PC-3 (cell line): ENCODE results near the gene HERPUD1. TPM values are rescaled to one million over a fixed set of nuclear protein-coding genes. Genes with fewer than 3 reads are reported as not detected.

Source experiments
- ATAC-seq: fragments of 200-7000 bp; cut with Tn5 transposase; 2 replicates; pipeline ENCODE4 v1.9.1; 2020; ENCODE audit warnings: mild to moderate bottlenecking, moderate library complexity
- BruUV-seq: library from RNA; stranded (reverse); fragments of 400-500 nt; replicated peaks from 2 replicates; lab custom pipeline; 2021; lab: Mats Ljungman, UMichigan
- CTCF ChIA-PET: fragments of 300-600 bp; sonication (Branson Sonifier 250); formaldehyde crosslinking; loops from one replicate; lab custom pipeline; 2022; ENCODE audit warnings: antibody characterized with exemption; lab: Charles Lee
- POLR2A ChIA-PET: fragments of 300-600 bp; sonication (Branson Sonifier 250); formaldehyde crosslinking; loops from one replicate; lab custom pipeline; 2022; ENCODE audit warnings: antibody characterized with exemption; ENCODE audit not compliant: unreplicated experiment; lab: Charles Lee
- DNase-seq: peaks from one replicate; pipeline ENCODE4 v3.0.0-alpha.2; 2015
- H2AFZ ChIP-seq: fragments of 300-600 bp; sonication (generic); 2 replicates; pipeline ENCODE4 v1.6.0; 2016; ENCODE audit warnings: antibody characterized with exemption, low read length
- H3F3A ChIP-seq: fragments of 300-600 bp; sonication (generic); one replicate; pipeline ENCODE4 v1.6.0; 2017; ENCODE audit warnings: antibody characterized with exemption, low read length, control low read depth, mild to moderate bottlenecking; ENCODE audit not compliant: unreplicated experiment
- H3K27ac ChIP-seq: fragments of 300-600 bp; sonication (generic); 2 replicates; pipeline ENCODE4 v1.5.1; 2016; ENCODE audit warnings: mild to moderate bottlenecking, low read length
- H3K27me3 ChIP-seq: fragments of 300-600 bp; sonication (generic); 2 replicates; pipeline ENCODE4 v1.6.1; 2016; ENCODE audit warnings: low read length, mixed read lengths
- H3K36me3 ChIP-seq: fragments of 300-600 bp; sonication (generic); 2 replicates; pipeline ENCODE4 v1.6.1; 2016; ENCODE audit warnings: low read depth, mixed run types, low read length, mixed read lengths
- H3K4me1 ChIP-seq: fragments of 300-600 bp; sonication (generic); 2 replicates; pipeline ENCODE4 v1.5.1; 2016; ENCODE audit warnings: low read length; ENCODE audit not compliant: insufficient read depth
- H3K4me2 ChIP-seq: fragments of 300-600 bp; sonication (generic); 2 replicates; pipeline ENCODE4 v1.6.0; 2016; ENCODE audit warnings: low read length
- H3K4me3 ChIP-seq: fragments of 300-600 bp; sonication (generic); 2 replicates; pipeline ENCODE4 v1.5.1; 2016; ENCODE audit warnings: mild to moderate bottlenecking, low read length, mixed read lengths
- H3K79me2 ChIP-seq: fragments of 300-600 bp; sonication (generic); 2 replicates; pipeline ENCODE4 v1.6.1; 2017; ENCODE audit warnings: low read length, mixed read lengths
- H3K9ac ChIP-seq: fragments of 300-600 bp; sonication (generic); 2 replicates; pipeline ENCODE4 v1.6.0; 2016; ENCODE audit warnings: mild to moderate bottlenecking, low read length
- H3K9me2 ChIP-seq: fragments of 300-600 bp; sonication (generic); replicated peaks from 2 replicates; pipeline ENCODE4 v1.6.1; 2016; ENCODE audit warnings: mixed run types, low read length, mixed read lengths
- H3K9me3 ChIP-seq: fragments of 300-600 bp; sonication (generic); 2 replicates; pipeline ENCODE4 v1.6.1; 2016; ENCODE audit warnings: low read length, mixed read lengths
- H4K20me1 ChIP-seq: fragments of 300-600 bp; sonication (generic); 2 replicates; pipeline ENCODE4 v1.6.1; 2016; ENCODE audit warnings: low read length, mixed read lengths
- EZH2 ChIP-seq: fragments of 300-600 bp; sonication (generic); IDR thresholded peaks from one replicate; pipeline ENCODE4 v1.6.1; 2017; ENCODE audit warnings: antibody characterized with exemption, mild to moderate bottlenecking, low read length; ENCODE audit not compliant: unreplicated experiment
- EZH2phosphoT487 ChIP-seq: fragments of 300-600 bp; sonication (generic); IDR thresholded peaks from 2 replicates; pipeline ENCODE4 v1.6.1; 2018; ENCODE audit warnings: mild to moderate bottlenecking, antibody characterized with exemption, low read length, borderline replicate concordance
- intact Hi-C: fragments of 100-400 bp; cut with micrococcal nuclease; formaldehyde crosslinking; loops from 2 replicates; pipeline ENCODE4 v1.9.0; 2023
- total RNA-seq: library from RNA; depleted of rRNA; stranded (reverse); fragments of >200 nt; gene quantifications from 2 replicates; pipeline ENCODE4 v1.2.3, GENCODE V29; 2014
- TF ChIP-seq, protein P1 (sequence below): fragments of 300-600 bp; sonication (generic); conservative IDR thresholded peaks from 2 replicates; pipeline ENCODE4 v1.5.1; 2017; ENCODE audit warnings: antibody characterized with exemption, low read depth, mild to moderate bottlenecking, low read length

The HERPUD1 gene
- total RNA-seq, 1 experiment from 2014 or later, result 54.9 TPM

DNA sequence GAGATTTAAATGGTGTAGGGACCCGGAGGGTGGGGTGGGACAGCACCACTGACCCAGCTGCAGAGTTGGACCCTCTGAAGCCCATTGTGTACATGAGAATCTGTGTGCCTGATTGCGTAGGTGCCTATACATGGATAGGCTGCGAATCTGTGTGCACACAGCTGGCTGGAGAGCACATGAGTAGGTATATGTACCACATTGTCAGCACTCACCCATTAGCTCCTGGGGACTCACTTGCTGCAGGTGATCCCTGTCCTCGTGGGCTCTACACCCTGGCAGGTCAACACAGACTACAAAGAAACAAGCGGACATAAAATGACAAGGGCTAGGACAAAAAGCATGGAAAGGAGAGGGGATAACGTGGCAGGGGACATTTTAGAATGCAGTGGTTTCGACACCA lies 18.5 kb downstream of the HERPUD1 start:
- H3K4me2 ChIP-seq, result no peak overlapping the region
- BruUV-seq, result no TSS peak
- H3K4me1 ChIP-seq, result peaks cover under 1% of the 10 kb centered on the region; the same call in 1 of the 2 replicates
- no peaks in the 10 kb centered on the region for H3K27me3 ChIP-seq
- intact Hi-C loops, result no loop called here
- H3K9me3 ChIP-seq, result no peaks in the 10 kb centered on the region
- ATAC-seq, result no peak
- H2AFZ ChIP-seq, result no peak overlapping the region
- H3K36me3 ChIP-seq, result no peaks in the 10 kb centered on the region
- H3K9me2 ChIP-seq, result no peaks in the 10 kb centered on the region
- H3K4me3 ChIP-seq, result no peak overlapping the region
- DNase-seq, result no peak
- ChIA-PET POLR2A (interaction anchor here (0.7 kb wide), 1 partner anchor 49 kb away, joined by 4 read pairs; no protein-coding TSS in a partner anchor), CTCF (no interaction called here)
- no peaks in the 10 kb centered on the region for H3K79me2 ChIP-seq
- no peaks in the 10 kb centered on the region for H4K20me1 ChIP-seq
- no peak overlapping the region for H3K9ac ChIP-seq
- H3K27ac ChIP-seq, result no peak overlapping the region
- TF ChIP-seq, protein P1, sequence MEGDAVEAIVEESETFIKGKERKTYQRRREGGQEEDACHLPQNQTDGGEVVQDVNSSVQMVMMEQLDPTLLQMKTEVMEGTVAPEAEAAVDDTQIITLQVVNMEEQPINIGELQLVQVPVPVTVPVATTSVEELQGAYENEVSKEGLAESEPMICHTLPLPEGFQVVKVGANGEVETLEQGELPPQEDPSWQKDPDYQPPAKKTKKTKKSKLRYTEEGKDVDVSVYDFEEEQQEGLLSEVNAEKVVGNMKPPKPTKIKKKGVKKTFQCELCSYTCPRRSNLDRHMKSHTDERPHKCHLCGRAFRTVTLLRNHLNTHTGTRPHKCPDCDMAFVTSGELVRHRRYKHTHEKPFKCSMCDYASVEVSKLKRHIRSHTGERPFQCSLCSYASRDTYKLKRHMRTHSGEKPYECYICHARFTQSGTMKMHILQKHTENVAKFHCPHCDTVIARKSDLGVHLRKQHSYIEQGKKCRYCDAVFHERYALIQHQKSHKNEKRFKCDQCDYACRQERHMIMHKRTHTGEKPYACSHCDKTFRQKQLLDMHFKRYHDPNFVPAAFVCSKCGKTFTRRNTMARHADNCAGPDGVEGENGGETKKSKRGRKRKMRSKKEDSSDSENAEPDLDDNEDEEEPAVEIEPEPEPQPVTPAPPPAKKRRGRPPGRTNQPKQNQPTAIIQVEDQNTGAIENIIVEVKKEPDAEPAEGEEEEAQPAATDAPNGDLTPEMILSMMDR, result no peak
- no peak for TF ChIP-seq EZH2phosphoT487
- TF ChIP-seq EZH2, result no peak
- H3F3A ChIP-seq, result no peaks in the 10 kb centered on the region

DNA sequence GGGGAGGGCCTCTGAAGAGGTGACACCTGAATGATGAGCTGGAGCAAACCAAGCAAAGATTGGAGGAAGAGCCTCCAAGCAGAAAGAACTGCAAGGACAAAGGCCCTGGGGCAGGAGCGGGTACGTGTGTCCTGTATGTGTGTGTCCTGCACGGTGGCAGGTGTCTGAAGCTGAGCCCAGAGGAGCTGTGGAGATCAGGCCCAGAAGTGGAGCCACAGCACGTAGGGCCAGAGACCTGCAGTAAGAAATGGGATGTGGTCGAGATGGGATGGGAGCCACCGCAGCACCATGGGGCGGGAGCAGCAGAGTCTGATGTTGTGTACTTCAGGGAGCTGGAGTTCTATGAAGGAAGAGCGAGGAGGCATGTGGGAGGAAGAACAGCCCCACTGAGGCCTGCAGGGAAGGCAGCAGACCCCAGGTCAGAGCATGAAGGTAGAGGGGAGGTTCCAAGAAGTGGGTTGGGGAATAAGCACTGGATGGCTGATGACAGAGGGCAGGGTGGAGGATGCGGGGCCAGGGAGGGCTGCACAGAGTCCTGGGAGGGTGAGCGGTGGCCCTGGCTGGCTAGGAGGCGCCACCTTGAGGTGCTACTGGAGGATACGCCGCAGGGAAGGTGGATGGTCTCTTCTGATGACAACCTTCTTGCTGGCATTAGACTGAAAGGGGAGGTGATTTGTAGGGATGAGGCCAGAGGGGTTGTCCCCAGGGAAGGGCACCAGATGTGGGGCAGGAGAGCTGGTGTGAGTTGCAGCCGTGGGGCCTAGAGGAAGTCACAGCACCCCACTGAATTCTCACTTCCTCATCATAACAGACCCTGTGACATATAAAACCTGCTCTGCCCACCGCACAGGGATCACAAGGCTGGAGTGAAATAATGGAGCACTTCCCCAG lies 19.2 kb downstream of the HERPUD1 start:
- Histone ChIP-seq H3K4me1 (no peaks in the 10 kb centered on the region), H3K27me3 (no peaks in the 10 kb centered on the region), H3F3A (no peaks in the 10 kb centered on the region), H3K4me2 (no peak overlapping the region), H3K36me3 (no peaks in the 10 kb centered on the region), H3K4me3 (no peak overlapping the region), H4K20me1 (no peaks in the 10 kb centered on the region), H2AFZ (no peak overlapping the region), H3K9me3 (no peaks in the 10 kb centered on the region), H3K9me2 (no peaks in the 10 kb centered on the region), H3K27ac (no peak overlapping the region), H3K79me2 (no peaks in the 10 kb centered on the region), H3K9ac (no peak overlapping the region)
- no peak for TF ChIP-seq EZH2phosphoT487
- no peak for TF ChIP-seq EZH2
- TF ChIP-seq, protein P1, result peak; percentile 51
- no TSS peak for BruUV-seq
- DNase-seq (peak; percentile 23), ATAC-seq (peak; percentile 30; the same call in 1 of the 2 replicates)
- CTCF ChIA-PET, result no interaction called here
- intact Hi-C loops, result no loop called here
- POLR2A ChIA-PET, result interaction anchor here (0.7 kb wide), 1 partner anchor 49 kb away, joined by 4 read pairs; no protein-coding TSS in a partner anchor

DNA sequence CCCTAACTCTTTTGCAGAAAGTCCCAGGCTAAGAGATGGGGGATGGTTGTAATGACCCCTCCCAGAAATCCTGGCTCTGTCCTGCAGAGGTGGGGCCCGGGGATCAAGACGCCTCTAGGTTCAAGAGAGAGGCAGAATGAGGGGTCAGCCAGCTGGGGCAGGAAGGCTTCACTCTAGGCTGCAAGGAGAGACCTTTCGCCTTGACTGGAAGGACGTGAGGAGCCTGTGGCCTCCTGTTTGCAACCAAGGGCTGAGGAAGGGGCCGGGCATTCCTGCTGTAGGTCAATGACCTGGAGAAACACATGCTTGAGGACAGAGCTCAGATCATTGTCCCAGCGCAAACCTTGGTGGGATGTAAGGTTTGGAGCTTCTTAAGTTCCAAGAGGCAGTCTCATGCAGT lies 21.1 kb downstream of the HERPUD1 start:
- Histone ChIP-seq H3K9me3 (no peaks in the 10 kb centered on the region), H3F3A (no peaks in the 10 kb centered on the region), H3K79me2 (no peaks in the 10 kb centered on the region), H3K36me3 (no peaks in the 10 kb centered on the region), H3K4me3 (no peak overlapping the region), H3K27me3 (no peaks in the 10 kb centered on the region), H3K4me1 (no peaks in the 10 kb centered on the region), H3K4me2 (no peak overlapping the region), H3K9me2 (no peaks in the 10 kb centered on the region), H3K9ac (no peak overlapping the region), H4K20me1 (no peaks in the 10 kb centered on the region), H3K27ac (no peak overlapping the region), H2AFZ (no peak overlapping the region)
- intact Hi-C loops, result no loop called here
- no peak for ATAC-seq
- DNase-seq, result no peak
- ChIA-PET CTCF (no interaction called here), POLR2A (no interaction called here)
- TF ChIP-seq EZH2 (no peak), EZH2phosphoT487 (no peak)
- TF ChIP-seq, protein P1, result no peak
- no TSS peak for BruUV-seq
